HG03095 (cell line): ENCODE data around the gene FRMD4A.

Experiments used
- ATAC-seq: cut with Tn5 transposase; IDR thresholded peaks from one replicate; pipeline ENCODE4 v1.9.1; 2021; ENCODE audit warnings: moderate library complexity; ENCODE audit not compliant: unreplicated experiment

FRMD4A gene

DNA sequence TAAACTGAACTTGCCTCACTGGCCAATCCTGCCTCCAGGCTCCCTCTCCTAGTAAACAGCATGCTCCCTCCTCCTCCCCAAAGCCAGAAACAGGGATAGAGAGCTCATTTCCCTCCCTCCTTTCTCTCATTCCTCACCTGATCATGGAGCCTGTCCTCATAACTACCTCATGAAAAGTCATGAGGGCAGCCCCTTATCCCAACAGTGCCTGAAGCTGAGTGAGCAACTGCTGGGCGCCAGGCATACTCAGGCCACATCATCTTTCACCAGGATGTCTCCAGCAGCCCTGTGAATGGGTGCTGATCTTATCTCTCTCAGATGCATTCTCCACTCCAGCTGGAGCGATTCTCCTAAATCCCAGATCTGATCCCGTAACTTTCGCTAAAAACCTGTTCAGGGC is 436.8 kb downstream of the FRMD4A start:
- ATAC-seq = no peak

DNA sequence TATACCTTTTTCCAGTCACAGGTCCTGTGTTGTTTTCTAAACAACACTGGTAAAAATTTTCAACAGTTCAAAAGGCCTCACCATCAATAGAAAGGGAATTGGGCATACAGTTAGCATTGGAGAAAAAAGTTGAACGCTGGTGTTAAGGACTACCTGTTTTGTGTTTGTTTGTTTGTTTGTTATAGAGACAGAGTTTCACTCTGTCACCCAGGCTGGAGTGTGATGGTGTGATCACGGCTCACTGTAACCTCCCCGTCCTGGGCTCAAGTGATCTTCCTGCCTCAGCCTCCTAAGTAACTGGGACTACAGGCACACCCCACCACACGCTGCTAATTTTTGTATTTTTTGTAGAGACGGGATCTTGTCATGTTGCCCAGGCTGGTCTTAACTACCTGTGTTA is 437.9 kb downstream of the FRMD4A start:
- ATAC-seq = no peak

DNA sequence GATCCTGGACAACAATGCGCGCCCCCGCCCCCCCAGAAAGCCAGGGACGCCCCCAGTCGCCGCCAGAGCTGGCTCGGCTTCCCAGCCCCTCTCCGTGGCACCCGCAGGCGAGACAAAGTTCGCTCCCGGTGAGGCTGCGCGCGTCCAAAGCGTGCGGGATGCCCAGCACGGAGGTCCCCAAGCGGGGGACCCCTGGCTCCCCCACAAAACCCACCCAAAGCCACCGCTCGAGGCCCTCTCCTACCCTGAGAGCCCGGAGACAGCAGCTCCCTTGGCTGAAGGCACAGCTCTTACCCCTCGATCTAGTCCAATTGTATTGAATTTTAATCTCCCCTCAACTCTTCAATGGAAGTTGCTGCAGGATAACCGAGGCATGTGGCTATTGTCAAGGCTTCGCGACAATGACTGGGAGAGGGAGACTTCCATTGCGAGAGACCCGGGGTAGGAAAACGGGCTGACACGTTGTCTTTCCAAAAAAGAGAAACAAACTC is 438.7 kb downstream of the FRMD4A start:
- no peak for ATAC-seq

DNA sequence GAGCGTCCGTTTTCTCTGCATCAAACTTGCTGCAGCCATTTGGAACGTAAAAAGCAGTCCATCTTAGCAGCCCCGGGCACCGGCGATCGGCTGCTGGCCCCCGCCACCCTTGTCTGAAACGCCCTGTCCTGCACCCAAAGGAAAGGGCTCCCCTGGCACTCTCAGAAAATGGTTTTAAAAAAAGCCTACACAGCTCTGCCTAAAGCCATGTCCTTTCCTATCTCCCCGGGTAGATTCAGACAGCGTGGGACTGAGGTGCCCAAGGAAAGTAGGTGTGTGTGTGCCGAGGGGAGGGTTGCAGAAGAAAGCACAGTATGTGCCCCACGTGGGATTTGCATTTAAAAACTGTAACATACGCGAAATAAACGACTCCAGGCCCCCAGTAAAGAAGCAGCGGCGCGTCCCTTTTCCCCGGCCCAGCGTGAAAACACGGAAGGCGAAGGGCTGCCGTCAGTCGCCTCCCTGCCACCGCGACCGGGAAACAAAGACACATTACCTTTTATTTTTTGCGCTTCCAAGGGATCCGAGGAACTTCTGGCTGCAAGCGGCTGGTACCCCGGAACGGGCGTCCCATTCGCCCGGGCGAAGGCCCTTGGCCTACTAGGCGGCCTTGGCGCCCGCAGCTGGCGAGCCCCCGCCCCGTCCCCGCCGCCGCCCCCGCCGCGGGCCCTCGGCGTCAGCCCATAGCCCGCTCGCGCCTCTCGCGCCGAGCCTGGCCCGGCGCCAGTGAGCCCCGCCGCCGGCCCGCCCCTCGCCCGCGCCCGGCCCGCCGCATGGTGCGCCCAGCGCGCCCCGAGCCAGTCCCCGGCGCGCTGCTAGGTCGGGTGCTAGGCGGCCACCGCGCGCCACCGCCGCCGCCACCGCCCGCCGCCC is 439.4 kb downstream of the FRMD4A start:
- ATAC-seq = no peak

DNA sequence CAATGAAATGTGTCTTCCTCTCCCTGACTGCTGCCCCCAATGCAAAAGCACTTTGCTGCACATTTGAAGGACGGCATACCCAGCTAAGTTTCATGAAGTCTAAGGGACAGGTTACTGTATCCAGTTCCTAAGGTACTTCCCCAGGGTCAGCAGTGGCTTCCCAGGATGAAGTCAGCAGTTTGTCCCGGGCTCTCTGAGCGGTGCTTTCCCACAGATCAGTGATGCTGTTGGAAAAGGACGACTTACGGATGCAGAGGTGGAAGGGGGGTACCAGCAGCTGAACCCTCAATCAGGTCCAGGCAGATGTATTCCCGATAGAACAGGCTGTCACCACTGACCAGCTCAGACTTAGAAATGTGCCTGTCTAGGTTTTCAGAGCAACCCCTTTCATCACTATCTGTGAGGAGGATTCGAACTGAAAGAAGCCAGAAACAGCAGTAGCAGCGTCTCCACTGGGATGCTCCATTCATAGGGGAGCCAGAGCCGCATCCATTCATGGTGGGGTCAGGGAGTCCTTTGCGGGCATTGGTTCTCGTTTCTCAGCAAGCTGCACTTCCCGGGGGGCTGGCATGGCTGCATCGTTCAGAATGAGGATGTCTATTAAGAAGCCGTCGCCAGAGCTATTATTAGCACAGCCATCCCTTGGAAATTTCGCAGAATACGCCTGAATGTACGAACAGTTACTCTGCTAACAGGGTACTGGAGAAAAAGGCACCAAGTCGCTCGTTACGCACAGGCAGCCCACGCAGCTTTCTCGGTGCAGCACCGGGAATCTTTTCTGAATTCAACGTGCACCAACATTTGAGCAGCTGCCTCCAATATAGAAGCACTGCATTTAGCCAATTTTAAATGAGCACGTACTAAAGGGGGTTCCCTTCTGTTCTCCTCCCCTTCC is 440.2 kb downstream of the FRMD4A start:
- no peak for ATAC-seq

DNA sequence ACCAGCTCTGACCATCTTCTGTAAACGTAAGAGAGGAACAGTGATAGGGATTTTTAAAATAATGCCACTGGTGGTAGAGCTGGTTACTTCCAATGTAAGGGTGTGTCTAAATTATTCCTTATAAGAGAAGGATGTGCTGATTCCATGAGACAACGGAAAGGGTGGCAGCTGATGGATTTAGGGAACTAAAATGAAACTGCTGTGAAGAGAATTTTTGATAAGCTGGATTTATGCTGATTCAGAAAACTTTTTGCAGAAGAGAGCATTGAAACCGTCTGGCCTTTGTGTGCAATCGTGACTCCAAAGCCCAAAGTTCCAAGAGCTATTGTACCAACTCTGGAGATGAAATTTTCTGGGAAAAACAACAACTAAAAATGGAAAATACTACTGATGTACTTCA is 443.0 kb downstream of the FRMD4A start:
- no peak for ATAC-seq

DNA sequence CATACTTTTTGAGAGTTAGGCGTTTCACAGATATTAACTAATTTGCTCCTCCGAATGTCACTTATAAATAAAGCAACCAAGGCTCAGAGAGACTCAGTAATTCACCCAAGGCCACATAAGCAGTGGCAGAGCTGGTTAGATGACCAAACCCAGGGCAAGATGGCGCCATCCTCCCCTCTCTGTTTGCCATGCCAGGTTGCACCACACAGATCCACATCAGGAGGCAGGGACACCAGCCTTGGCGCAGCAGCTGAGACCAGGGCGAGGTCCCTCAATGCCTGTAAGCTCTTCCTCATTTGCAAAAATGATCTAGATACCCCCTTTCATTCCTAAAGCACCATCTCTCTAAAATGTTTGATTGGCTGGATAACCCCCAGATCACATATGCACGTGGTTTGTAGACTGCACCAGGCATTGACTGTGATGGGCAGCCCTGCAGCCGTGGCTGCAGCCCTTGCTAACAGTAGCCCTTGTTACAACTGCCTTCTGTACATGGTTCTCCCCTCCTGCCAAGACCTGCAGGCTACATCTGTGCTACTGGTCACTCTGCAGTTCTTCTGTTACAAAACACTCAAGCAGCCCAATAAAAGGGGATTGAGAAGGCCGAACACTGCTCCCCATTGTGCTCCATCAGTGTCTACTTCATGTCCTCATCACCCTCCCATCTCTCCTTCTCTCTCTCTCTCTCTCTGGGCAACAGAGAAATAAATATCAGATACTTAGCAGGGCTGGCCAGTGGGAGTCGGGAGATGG is 445.3 kb downstream of the FRMD4A start:
- no peak for ATAC-seq

DNA sequence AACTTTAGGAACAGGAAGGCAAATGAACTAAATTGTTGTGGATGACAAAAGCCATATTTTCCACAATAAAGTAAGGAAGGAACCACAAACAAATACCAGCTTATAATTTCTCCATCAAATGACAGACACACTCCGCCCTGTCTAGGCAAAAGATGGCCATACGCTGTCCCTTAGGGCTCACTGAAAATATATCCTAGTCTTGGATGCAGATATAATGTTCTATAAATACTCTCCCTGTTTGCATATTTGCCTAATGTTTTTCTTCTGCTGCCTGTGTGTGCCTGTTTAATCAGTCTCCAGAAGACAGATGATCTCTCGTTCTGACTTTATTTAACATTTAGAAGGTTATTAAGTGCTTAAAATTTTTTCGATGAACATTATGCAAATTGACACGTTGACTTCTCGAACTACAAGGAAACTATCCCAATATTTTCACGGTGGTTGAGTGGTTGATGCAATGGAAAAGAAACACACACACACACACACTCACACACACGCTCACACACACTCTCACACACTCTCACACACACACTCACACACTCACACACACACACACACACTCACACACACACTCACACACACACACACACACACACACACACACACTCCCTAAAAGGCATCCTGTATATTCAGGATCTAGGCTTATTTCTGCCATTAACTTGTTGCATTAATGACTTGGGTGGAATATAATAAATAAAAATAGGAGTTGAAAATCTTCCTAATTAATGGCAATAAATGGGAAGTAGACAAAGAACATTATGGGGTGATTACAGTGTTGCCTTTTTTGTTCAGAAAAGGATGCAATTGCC is 446.9 kb downstream of the FRMD4A start:
- ATAC-seq = no peak

DNA sequence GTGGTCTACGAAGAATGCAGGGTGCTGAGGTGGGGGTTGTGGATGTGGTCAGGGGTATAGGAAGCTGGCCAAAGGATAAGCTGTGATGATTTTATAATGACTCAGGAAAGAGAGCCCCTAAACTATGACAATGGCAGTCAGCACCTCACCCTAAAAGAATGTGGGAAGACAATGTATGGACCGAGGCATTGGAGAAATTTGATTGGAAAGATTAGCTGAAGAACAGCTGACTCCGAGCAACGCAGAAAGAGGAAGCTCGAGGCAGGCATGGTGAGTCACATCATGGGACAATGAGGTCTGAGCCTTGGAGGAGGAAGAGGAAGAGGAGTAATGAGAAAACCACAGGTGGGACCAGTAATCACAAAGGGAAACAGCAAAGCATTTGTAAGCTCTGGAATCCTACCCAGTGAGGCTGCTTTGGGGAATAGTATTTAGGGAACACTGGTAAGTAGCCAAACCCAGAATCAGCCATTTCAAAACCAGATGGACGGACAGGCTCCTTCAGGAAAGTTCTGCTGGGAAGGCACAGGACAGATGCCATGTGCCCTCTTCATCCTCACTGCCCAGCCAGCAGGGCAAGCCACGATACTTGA is 448.5 kb downstream of the FRMD4A start:
- ATAC-seq = no peak

DNA sequence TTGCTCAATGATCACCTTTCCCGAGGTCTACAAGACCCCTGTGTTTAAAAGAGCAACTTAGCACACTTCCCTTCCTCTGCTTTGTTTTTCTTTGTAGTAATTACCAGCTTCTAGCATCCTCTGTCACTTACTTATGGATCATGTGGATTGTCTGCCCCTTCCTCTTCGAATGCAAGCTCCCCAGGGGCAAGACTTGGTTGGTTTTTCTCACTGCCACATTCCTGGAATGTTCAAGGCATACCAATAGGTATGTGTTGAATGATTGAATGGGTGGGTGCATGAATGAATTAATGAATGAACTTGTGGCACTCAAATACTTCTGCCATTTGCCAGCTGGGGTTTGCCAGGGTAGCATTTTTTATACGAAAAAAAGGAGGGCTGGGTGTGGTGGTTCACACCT is 450.0 kb downstream of the FRMD4A start:
- ATAC-seq = no peak

DNA sequence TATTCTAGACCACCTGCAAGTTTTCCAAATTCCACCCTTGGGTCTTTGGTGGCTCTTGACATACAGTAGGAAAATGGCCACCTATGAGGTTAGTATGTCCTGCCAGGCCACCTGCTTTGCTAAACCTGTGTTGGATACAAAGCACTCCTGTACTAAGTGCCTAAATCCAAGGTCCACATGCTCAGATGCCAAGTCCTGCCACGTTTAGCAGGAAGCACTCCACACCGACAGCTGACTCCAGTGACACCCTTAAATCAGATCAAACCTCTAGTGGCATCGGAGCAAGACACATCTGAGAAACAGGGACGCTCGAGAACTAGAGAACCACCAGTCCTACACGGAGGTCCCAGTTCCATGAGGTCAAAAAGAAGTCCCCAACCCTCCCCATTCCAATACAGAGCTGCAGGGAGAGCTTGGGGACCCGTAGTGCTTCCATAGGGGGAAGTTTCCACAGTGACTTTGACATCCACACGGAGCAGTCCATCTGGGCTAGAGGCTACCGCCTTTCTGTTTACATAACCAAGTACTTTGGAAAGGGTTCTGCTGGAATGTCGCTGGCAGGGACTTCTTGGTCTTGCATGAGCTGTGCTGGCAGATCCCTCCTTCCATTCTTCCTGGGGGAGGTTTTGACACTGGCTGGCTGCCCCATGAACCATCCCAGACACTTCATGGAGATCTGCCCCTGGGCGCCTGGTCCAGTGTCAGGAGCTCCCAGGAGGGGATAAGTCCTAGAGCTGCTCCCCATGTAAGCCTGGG is 453.4 kb downstream of the FRMD4A start:
- no peak for ATAC-seq

DNA sequence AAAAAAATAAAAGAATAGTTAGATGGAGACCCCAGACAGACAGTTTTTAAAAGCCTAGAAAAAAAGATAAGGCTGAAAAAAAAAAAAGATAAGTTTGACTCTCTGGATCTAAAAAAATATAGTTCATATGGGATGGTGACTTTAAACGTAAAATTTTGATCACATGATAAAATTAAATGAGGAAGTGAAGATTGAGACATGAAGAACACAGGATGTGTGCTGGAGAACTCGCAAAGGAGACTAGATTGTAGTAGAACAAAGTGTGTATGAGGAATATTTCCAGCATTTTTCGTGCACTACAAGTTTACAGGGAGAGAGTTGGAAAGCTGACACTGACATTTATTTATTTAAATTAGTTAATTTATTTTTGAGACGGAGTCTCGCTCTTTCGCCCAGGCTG is 457.5 kb downstream of the FRMD4A start:
- no peak for ATAC-seq

DNA sequence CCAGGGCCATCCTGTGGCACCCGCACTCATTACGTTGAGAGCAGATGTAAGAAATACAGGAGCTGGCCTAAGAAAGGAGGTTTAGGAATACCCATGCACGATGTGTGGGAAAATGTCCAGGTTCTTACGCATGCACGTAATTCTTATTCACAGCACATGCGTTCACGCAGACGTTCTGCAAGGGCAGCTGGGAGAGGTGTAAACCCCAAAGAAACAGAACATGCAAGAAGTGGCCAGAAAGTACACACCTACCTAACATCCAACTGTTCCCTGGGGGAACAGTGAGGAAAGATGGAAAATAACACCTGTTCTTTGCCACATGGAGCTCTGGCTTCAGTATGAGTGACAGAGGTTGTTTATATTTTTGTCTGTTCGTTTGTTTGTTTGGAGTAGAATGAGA is 458.3 kb downstream of the FRMD4A start:
- no peak for ATAC-seq

DNA sequence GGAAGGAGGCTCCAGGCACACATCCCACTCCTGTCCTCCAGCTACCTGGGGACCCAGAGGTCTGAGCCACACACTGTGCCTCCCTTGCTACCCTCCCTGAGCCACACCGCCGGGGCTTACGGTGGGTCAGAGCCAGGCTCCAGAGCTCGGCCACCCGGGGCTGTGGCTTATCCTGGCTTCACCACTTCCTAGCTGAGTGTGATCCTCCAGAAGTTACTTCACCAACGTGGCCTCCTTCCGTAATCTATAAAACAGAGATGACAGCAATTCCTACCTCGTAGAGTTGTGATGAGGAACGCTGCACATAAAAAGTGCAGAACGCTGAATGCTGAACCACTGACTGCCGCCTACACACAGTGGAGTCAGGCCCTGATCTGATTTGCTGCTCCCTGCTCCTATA is 458.9 kb downstream of the FRMD4A start:
- no peak for ATAC-seq

DNA sequence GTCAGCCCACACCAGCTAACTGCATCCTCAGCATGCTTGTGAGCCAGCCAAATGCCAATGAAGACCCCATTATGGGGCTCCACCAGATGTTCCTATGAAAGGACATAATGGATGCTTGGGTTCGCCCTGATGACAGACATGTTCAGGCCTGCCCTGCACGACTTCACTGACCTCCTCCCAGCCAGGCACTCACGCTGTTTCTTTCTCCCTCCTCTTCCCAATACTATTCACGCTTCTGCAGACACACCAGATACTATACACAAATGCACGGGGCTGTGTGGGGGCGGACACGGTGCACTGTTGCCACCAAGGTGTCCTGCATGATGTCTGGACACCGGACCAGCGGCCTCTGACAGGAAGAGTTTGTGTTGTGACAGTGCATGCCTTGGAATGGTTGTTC is 459.7 kb downstream of the FRMD4A start:
- no peak for ATAC-seq

DNA sequence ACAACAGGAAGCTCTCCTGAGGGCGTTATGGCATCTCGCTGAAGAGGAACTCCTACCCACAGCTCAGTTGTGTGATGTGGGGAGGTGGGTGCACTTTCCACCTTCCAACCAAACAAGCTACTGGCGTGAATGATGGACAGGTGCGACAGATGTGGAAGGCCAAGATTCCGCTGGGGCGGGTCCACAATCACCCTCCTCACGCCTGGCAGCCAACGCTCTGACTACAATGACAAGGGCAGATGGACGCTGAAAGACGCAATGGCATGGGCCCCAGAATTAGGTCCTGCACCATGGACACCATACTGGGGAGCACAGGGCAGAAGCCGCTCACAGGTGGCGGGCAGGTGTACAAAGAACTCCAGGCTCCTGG is 461.4 kb downstream of the FRMD4A start:
- ATAC-seq = no peak

DNA sequence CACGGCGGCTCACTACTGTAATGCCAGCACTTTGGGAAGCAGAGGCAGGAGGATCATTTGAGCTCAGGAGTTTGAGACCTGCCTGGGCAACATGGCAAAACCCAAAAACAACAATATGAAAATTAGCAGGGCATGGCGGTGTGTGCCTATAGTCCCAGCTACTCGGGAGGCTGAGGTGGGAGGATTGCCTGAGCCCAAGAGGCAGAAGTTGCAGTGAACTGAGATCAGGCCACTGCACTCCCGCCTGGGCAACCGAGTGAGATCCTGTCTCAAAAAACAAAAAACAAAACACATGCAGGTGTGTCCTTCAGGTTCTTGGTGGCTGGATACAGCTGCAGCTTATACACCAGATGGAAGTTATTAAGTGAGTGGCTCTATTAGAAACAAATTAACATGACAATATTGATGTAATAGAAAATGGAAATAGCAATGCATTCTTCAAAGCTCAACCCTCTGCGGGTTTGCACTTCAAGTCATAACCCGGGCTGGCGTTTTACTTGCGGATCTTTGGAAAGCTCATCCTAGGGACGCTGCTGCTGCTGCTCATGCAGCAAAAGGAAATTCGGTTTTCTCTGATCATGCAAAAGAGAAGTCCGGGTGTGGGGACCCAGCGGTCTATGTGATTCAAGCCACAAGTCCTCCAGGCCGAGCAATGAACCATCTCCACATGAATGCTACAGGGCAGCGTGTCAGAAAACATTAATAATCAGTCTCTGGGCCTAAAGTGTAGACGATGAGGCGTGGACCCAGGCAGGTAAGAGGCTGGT is 462.0 kb downstream of the FRMD4A start:
- ATAC-seq = no peak

DNA sequence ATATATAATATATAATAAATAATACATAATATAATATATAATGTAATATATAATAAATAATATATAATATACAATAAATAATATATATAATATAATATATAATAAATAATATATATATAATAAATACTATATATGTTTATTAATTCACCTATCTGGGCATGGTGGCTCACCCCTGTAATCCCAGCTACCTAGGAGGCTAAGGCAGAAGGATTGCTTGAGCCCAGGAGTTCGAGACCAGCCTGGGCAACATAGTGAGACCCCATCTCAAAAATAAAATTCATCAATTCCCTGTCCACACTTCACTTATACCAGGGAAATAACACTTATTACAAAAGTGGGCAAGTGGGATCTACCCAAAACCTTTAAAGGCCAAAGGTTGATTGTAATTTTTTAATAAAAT is 462.9 kb downstream of the FRMD4A start:
- no peak for ATAC-seq
